ENCODE data around the gene GPR78.

The GPR78 gene

GRCh38 chr4:8580321-8581093, at the start of gene GPR78:
Gene GPR78 (plus strand): TSS chr4:8580392. CDS start chr4:8580983, 591 bp downstream.
- Histone ChIP-seq H3K4me1 (ENCODE audit: control insufficient read depth, insufficient read depth, low read length, unreplicated experiment) (no peaks in the 10 kb centered on the region), H3K79me2 (ENCODE audit: control insufficient read depth, insufficient read depth, low read length, unreplicated experiment) (no peaks in the 10 kb centered on the region), H3K27ac (ENCODE audit: low read depth, low read length) (no peak within 1 kb of the TSS), H3K27me3 (ENCODE audit: insufficient read depth, low read length) (peaks cover 71% of the 10 kb centered on the region), H3K4me3 (ENCODE audit: low read depth, low read length) (no peak within 1 kb of the TSS), H2AFZ (ENCODE audit: low read length, unreplicated experiment) (no peak within 1 kb of the TSS), H3K36me3 (ENCODE audit: insufficient read depth, low read length) (no peaks in the 10 kb centered on the region)

- Histone ChIP-seq H2AFZ (ENCODE audit: low read length, unreplicated experiment) (no peak overlapping the region), H3K79me2 (ENCODE audit: control insufficient read depth, insufficient read depth, low read length, unreplicated experiment) (no peaks in the 10 kb centered on the region), H3K27ac (ENCODE audit: low read depth, low read length) (no peak overlapping the region), H3K36me3 (ENCODE audit: insufficient read depth, low read length) (no peaks in the 10 kb centered on the region), H3K4me1 (ENCODE audit: control insufficient read depth, insufficient read depth, low read length, unreplicated experiment) (peaks cover 12% of the 10 kb centered on the region), H3K4me3 (ENCODE audit: low read depth, low read length) (no peak overlapping the region), H3K27me3 (ENCODE audit: insufficient read depth, low read length) (no peaks in the 10 kb centered on the region)
Observed at GRCh38 chr4:8532245-8532781, 47.9 kb upstream of the GPR78 start.

- Histone ChIP-seq H3K27me3 (ENCODE audit: insufficient read depth, low read length) (no peaks in the 10 kb centered on the region), H3K27ac (ENCODE audit: low read depth, low read length) (no peak overlapping the region), H3K36me3 (ENCODE audit: insufficient read depth, low read length) (no peaks in the 10 kb centered on the region), H2AFZ (ENCODE audit: low read length, unreplicated experiment) (no peak overlapping the region), H3K4me3 (ENCODE audit: low read depth, low read length) (no peak overlapping the region), H3K79me2 (ENCODE audit: control insufficient read depth, insufficient read depth, low read length, unreplicated experiment) (no peaks in the 10 kb centered on the region), H3K4me1 (ENCODE audit: control insufficient read depth, insufficient read depth, low read length, unreplicated experiment) (peaks cover 22% of the 10 kb centered on the region)
Observed at GRCh38 chr4:8533274-8533865, 46.8 kb upstream of the GPR78 start.

- no peak overlapping the region for H3K27ac ChIP-seq (ENCODE audit: low read depth, low read length)
- peaks cover 27% of the 10 kb centered on the region for H3K4me1 ChIP-seq (ENCODE audit: control insufficient read depth, insufficient read depth, low read length, unreplicated experiment)
- no peak overlapping the region for H2AFZ ChIP-seq (ENCODE audit: low read length, unreplicated experiment)
Observed at GRCh38 chr4:8534129-8534528, 46.1 kb upstream of the GPR78 start.

GRCh38 chr4:8534611-8535010, 45.6 kb upstream of the GPR78 start:
- Histone ChIP-seq H3K4me1 (ENCODE audit: control insufficient read depth, insufficient read depth, low read length, unreplicated experiment) (peaks cover 32% of the 10 kb centered on the region), H3K79me2 (ENCODE audit: control insufficient read depth, insufficient read depth, low read length, unreplicated experiment) (no peaks in the 10 kb centered on the region), H3K27ac (ENCODE audit: low read depth, low read length) (no peak overlapping the region), H3K36me3 (ENCODE audit: insufficient read depth, low read length) (no peaks in the 10 kb centered on the region), H2AFZ (ENCODE audit: low read length, unreplicated experiment) (no peak overlapping the region), H3K4me3 (ENCODE audit: low read depth, low read length) (no peak overlapping the region), H3K27me3 (ENCODE audit: insufficient read depth, low read length) (no peaks in the 10 kb centered on the region)

More at GRCh38 chr4:8534129-8534528, 46.1 kb upstream of the GPR78 start:
- no peaks in the 10 kb centered on the region for H3K79me2 ChIP-seq (ENCODE audit: control insufficient read depth, insufficient read depth, low read length, unreplicated experiment)
- H3K36me3 ChIP-seq (ENCODE audit: insufficient read depth, low read length), result no peaks in the 10 kb centered on the region
- no peak overlapping the region for H3K4me3 ChIP-seq (ENCODE audit: low read depth, low read length)
- H3K27me3 ChIP-seq (ENCODE audit: insufficient read depth, low read length), result no peaks in the 10 kb centered on the region

- Histone ChIP-seq H2AFZ (ENCODE audit: low read length, unreplicated experiment) (no peak overlapping the region), H3K4me3 (ENCODE audit: low read depth, low read length) (no peak overlapping the region), H3K4me1 (ENCODE audit: control insufficient read depth, insufficient read depth, low read length, unreplicated experiment) (peaks cover 38% of the 10 kb centered on the region), H3K27me3 (ENCODE audit: insufficient read depth, low read length) (no peaks in the 10 kb centered on the region), H3K27ac (ENCODE audit: low read depth, low read length) (peak overlapping the region; percentile 46; the same call in 1 of the 2 replicates), H3K36me3 (ENCODE audit: insufficient read depth, low read length) (no peaks in the 10 kb centered on the region), H3K79me2 (ENCODE audit: control insufficient read depth, insufficient read depth, low read length, unreplicated experiment) (no peaks in the 10 kb centered on the region)
Observed at GRCh38 chr4:8536467-8536866, 43.7 kb upstream of the GPR78 start.

- no peaks in the 10 kb centered on the region for H3K79me2 ChIP-seq (ENCODE audit: control insufficient read depth, insufficient read depth, low read length, unreplicated experiment)
- no peak overlapping the region for H3K4me3 ChIP-seq (ENCODE audit: low read depth, low read length)
- peak overlapping the region; percentile 46; the same call in 1 of the 2 replicates for H3K27ac ChIP-seq (ENCODE audit: low read depth, low read length)
- H3K4me1 ChIP-seq (ENCODE audit: control insufficient read depth, insufficient read depth, low read length, unreplicated experiment), result peaks cover 38% of the 10 kb centered on the region
- H3K36me3 ChIP-seq (ENCODE audit: insufficient read depth, low read length), result no peaks in the 10 kb centered on the region
- no peak overlapping the region for H2AFZ ChIP-seq (ENCODE audit: low read length, unreplicated experiment)
- no peaks in the 10 kb centered on the region for H3K27me3 ChIP-seq (ENCODE audit: insufficient read depth, low read length)
Observed at GRCh38 chr4:8537041-8537461, 43.1 kb upstream of the GPR78 start.

GRCh38 chr4:8538076-8538702, 42.0 kb upstream of the GPR78 start:
- Histone ChIP-seq H3K36me3 (ENCODE audit: insufficient read depth, low read length) (no peaks in the 10 kb centered on the region), H3K4me3 (ENCODE audit: low read depth, low read length) (no peak overlapping the region), H3K27ac (ENCODE audit: low read depth, low read length) (peak overlapping the region; percentile 54; the same call in 1 of the 2 replicates), H2AFZ (ENCODE audit: low read length, unreplicated experiment) (no peak overlapping the region), H3K4me1 (ENCODE audit: control insufficient read depth, insufficient read depth, low read length, unreplicated experiment) (peaks cover 38% of the 10 kb centered on the region), H3K27me3 (ENCODE audit: insufficient read depth, low read length) (no peaks in the 10 kb centered on the region), H3K79me2 (ENCODE audit: control insufficient read depth, insufficient read depth, low read length, unreplicated experiment) (no peaks in the 10 kb centered on the region)

GRCh38 chr4:8538703-8539567, 41.3 kb upstream of the GPR78 start:
- Histone ChIP-seq H2AFZ (ENCODE audit: low read length, unreplicated experiment) (no peak overlapping the region), H3K4me1 (ENCODE audit: control insufficient read depth, insufficient read depth, low read length, unreplicated experiment) (peaks cover 38% of the 10 kb centered on the region), H3K27me3 (ENCODE audit: insufficient read depth, low read length) (no peaks in the 10 kb centered on the region), H3K4me3 (ENCODE audit: low read depth, low read length) (peak overlapping the region; percentile 9; the same call in 1 of the 2 replicates), H3K36me3 (ENCODE audit: insufficient read depth, low read length) (no peaks in the 10 kb centered on the region), H3K79me2 (ENCODE audit: control insufficient read depth, insufficient read depth, low read length, unreplicated experiment) (no peaks in the 10 kb centered on the region), H3K27ac (ENCODE audit: low read depth, low read length) (peak overlapping the region; percentile 54; the same call in 1 of the 2 replicates)

- no peaks in the 10 kb centered on the region for H3K27me3 ChIP-seq (ENCODE audit: insufficient read depth, low read length)
- no peaks in the 10 kb centered on the region for H3K79me2 ChIP-seq (ENCODE audit: control insufficient read depth, insufficient read depth, low read length, unreplicated experiment)
- no peak overlapping the region for H3K4me3 ChIP-seq (ENCODE audit: low read depth, low read length)
- no peaks in the 10 kb centered on the region for H3K36me3 ChIP-seq (ENCODE audit: insufficient read depth, low read length)
- H3K4me1 ChIP-seq (ENCODE audit: control insufficient read depth, insufficient read depth, low read length, unreplicated experiment), result peaks cover 35% of the 10 kb centered on the region
- H3K27ac ChIP-seq (ENCODE audit: low read depth, low read length), result no peak overlapping the region
- no peak overlapping the region for H2AFZ ChIP-seq (ENCODE audit: low read length, unreplicated experiment)
Observed at GRCh38 chr4:8539661-8540060, 40.5 kb upstream of the GPR78 start.

All from ACC112 (cell line).